ENCODE data around the gene PLAAT4. TPM values are rescaled to one million over a fixed set of nuclear protein-coding genes. Genes with fewer than 3 reads are reported as not detected.

Gene PLAAT4
- total and polyA plus RNA-seq, 2 of the 8 experiments (the other 6 are each of a cell fraction or from before 2014, with no cell fraction given), result 2.8 to 4.1 TPM

- H4K5ac ChIP-seq (ENCODE audit: insufficient read length, low read depth, low read length), result no peak overlapping the region
- peaks cover 0 to 4% (median 0%) of the 10 kb centered on the region in 4 experiments; a peak in 1 of 8 replicates for H3K36me3 ChIP-seq (ENCODE audit: control insufficient read depth in 2 of 4, insufficient read depth in 4 of 4, low read length in 3 of 4)
- H3K14ac ChIP-seq (ENCODE audit: insufficient read length), result no peak overlapping the region
- H3K4me2 ChIP-seq (ENCODE audit: insufficient read depth in 1 of 2, low read depth in 2 of 2, low read length in 2 of 2), result no peak overlapping the region
- H3K27ac ChIP-seq (ENCODE audit: low read depth, low read length), result no peak overlapping the region
- H2AFZ ChIP-seq (ENCODE audit: low read length), result no peak overlapping the region
- H3K18ac ChIP-seq (ENCODE audit: extremely low read depth, low read length), result no peak overlapping the region
- no peak overlapping the region for H4K91ac ChIP-seq (replicated peaks; ENCODE audit: insufficient read length, low read length)
- no peaks in the 10 kb centered on the region for H3K79me1 ChIP-seq (ENCODE audit: low read depth, low read length)
- no peak overlapping the region for H3K23ac ChIP-seq (ENCODE audit: insufficient read length)
- H3K23me2 ChIP-seq (ENCODE audit: low read depth, low read length), result peaks cover 7% of the 10 kb centered on the region; the same call in 1 of the 2 replicates
- no peak overlapping the region for H4K8ac ChIP-seq (ENCODE audit: extremely low read depth, insufficient read depth, low read length)
- 0 out of 2 replicates have a peak overlapping the region, but pooled peaks have one; percentile 56 for H2BK20ac ChIP-seq (ENCODE audit: low read length)
- H2BK120ac ChIP-seq (replicated peaks; ENCODE audit: low read depth, low read length), result no peak overlapping the region
- H3K9ac ChIP-seq (replicated peaks in 1 of 4; ENCODE audit: extremely low read depth in 1 of 4, low read depth in 3 of 4, low read length in 3 of 4), result no peak overlapping the region
- POLR2A ChIA-PET (ENCODE audit: partially characterized antibody), result interaction anchor here (0.5 to 1.3 kb wide), 2 partner anchors 35 to 141 kb away, joined by 3 read pairs; no protein-coding TSS in a partner anchor
- H3K4me3 ChIP-seq (ENCODE audit: extremely low read depth in 1 of 4, insufficient read depth in 2 of 4, low read depth in 3 of 4, low read length in 4 of 4), result no peak overlapping the region
- H3K4me1 ChIP-seq (replicated peaks in 1 of 4; ENCODE audit: control insufficient read depth in 3 of 4, insufficient read depth in 4 of 4, low read length in 3 of 4), result peaks cover 2 to 8% (median 6%) of the 10 kb centered on the region in 4 experiments; a peak in 5 of 7 replicates
- no peak for TF ChIP-seq CEBPB (IDR thresholded peaks at IDR 0.05; ENCODE audit: low read depth, low read length)
- no peak for TF ChIP-seq SP2 (IDR thresholded peaks at IDR 0.05; ENCODE audit: low read length)
- no peak for TF ChIP-seq E2F6 (IDR thresholded peaks at IDR 0.05)
- TF ChIP-seq ZNF274 (IDR thresholded peaks at IDR 0.05; ENCODE audit: borderline replicate concordance, extremely low read depth, low read length), result no peak
- TF ChIP-seq RBBP5 (IDR thresholded peaks at IDR 0.05; ENCODE audit: borderline replicate concordance, low read depth, low read length), result no peak
- TF ChIP-seq FOSL1 (IDR thresholded peaks at IDR 0.05; ENCODE audit: insufficient read depth, low read depth, low read length), result no peak
- no peak for TF ChIP-seq SRF (IDR thresholded peaks at IDR 0.05; ENCODE audit: low read depth, low read length)
- TF ChIP-seq ATF3 (IDR thresholded peaks at IDR 0.05; ENCODE audit: insufficient read depth, low read depth, low read length), result no peak
- no peak for TF ChIP-seq TAF1 (IDR thresholded peaks at IDR 0.05; ENCODE audit: low read depth, low read length)
- no peak for DNase-seq (ENCODE audit: low read depth in 1 of 2, low spot score in 2 of 2)
- H2BK15ac ChIP-seq (ENCODE audit: low read length), result no peak overlapping the region; the same call in 1 of the 2 replicates
- H3K9me3 ChIP-seq (ENCODE audit: insufficient read depth in 2 of 2, low read depth in 1 of 2, low read length in 1 of 2), result peaks cover 3 to 9% of the 10 kb centered on the region in 2 experiments; a peak in 2 of 4 replicates
- FAIRE-seq, result no peak
- H3K4ac ChIP-seq (replicated peaks; ENCODE audit: insufficient read length, low read depth, low read length), result no peak overlapping the region
- H4K20me1 ChIP-seq (replicated peaks in 1 of 2; ENCODE audit: control insufficient read depth in 1 of 2, insufficient read depth in 2 of 2, low read length in 2 of 2), result no peaks in the 10 kb centered on the region
- CTCF ChIA-PET (ENCODE audit: partially characterized antibody), result interaction anchor here (1.2 to 1.5 kb wide), 3 partner anchors 12 to 14 kb away, joined by 3 to 6 read pairs (median 4); no protein-coding TSS in a partner anchor
- H2BK5ac ChIP-seq (ENCODE audit: low read depth, low read length), result no peak overlapping the region
- H3K56ac ChIP-seq (replicated peaks; ENCODE audit: insufficient read length, low read depth, low read length), result no peak overlapping the region
- H3K79me2 ChIP-seq (ENCODE audit: control insufficient read depth in 1 of 2, insufficient read depth in 2 of 2, low read length in 2 of 2), result no peaks in the 10 kb centered on the region
- no peaks in the 10 kb centered on the region; a peak in 1 of 7 replicates for H3K27me3 ChIP-seq (replicated peaks in 1 of 4; ENCODE audit: control insufficient read depth in 3 of 4, extremely low read depth in 1 of 4, insufficient read depth in 3 of 4, low read length in 3 of 4)
- no peak overlapping the region for H2AK5ac ChIP-seq (ENCODE audit: low read depth, low read length)
- peak overlapping the region; percentile 89; the same call in 1 of the 2 replicates for H2BK12ac ChIP-seq (ENCODE audit: low read depth, low read length)
- 85% methylated on average over 6 of the region's 6 CpGs; no CpG with 5 or more reads in 1 of the 2 experiments for WGBS, 2 experiments (ENCODE audit: extremely low coverage in 1 of 2, insufficient coverage in 1 of 2, insufficient read length in 1 of 2, insufficient replicate concordance in 2 of 2, low coverage in 1 of 2, low lambda C conversion rate in 2 of 2, missing lambda C conversion rate in 1 of 2)
Observed at GRCh38 chr11:63494975-63495374, 41.6 kb upstream of the PLAAT4 start.

Data from H1 (cell line).